DND-41 (cell line): ENCODE measurements around the gene DDX46.

Experiments used
- CTCF ChIP-seq: IDR thresholded peaks from 2 replicates; pipeline ENCODE4 v1.5.1; 2012; ENCODE audit warnings: borderline replicate concordance, low read length, moderate library complexity, mild to moderate bottlenecking; ENCODE audit not compliant: poor library complexity, severe bottlenecking; ENCODE audit errors: extremely low read depth
- EZH2 ChIP-seq: IDR thresholded peaks from 3 replicates; pipeline ENCODE4 v1.6.1; 2012; ENCODE audit warnings: borderline replicate concordance, low read depth, mild to moderate bottlenecking, moderate library complexity, low read length, inconsistent platforms; ENCODE audit not compliant: severe bottlenecking

DNA sequence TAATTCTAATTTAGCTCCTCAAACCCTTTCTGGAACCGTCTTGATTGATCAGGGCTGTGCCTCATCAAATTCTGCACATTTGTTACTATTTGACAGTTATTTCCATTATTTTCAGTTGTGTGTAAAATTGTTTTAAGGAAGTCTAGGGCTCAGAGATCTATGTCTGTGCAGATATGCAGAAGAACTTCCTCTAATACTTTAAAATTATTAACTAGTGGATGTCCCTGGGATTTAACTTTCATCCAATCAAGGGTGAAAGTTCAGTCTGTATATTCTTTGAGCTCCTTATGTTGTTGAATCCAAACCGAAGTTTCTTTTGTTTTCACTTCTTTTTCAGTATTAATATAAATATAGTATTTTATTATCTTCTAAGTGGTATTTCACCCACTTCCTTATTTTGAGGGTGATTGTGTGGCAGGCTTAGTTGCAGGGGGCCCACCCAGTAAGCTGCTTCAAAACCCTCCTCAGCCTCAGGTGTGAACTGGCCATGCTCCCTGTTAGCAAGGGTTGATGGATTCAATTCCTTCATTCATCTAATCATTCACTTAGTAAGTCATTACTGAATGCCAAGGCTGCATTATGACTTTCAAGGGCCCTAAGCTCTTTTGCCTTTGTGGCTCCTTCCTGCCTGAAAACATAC, 22.3 kb upstream of the DDX46 start:
- TF ChIP-seq CTCF (no peak), EZH2 (no peak)
